HEK293 (cell line): ENCODE results near the gene RPIA.

ENCODE experiments used
- CTCF ChIA-PET: fragments of 350-600 bp; formaldehyde crosslinking; extraction: SDS; loops from one replicate; lab custom pipeline; 2021; ENCODE audit warnings: antibody characterized with exemption; lab: Yijun Ruan, JAX
- POLR2A ChIA-PET: fragments of 300-600 bp; formaldehyde crosslinking; extraction: SDS; loops from one replicate; lab custom pipeline; 2020; ENCODE audit warnings: antibody characterized with exemption, inconsistent platforms; lab: Yijun Ruan, JAX
- H3K27ac ChIP-seq: fragments of 200-500 bp; sonication (Bioruptor generic); 2 replicates; pipeline ENCODE4 v1.5.1; 2014; ENCODE audit warnings: low read depth, low read length, control low read depth, inconsistent platforms; ENCODE audit errors: extremely low read depth
- H3K36me3 ChIP-seq, 2 experiments: fragments of 200-500 bp in 1 of 2; sonication (Bioruptor generic) in 1 of 2; 1 replicate in 1 of 2; 2 replicates in 1 of 2; pipeline ENCODE4 v1.5.1; 2014 to 2017; ENCODE audit warnings: inconsistent platforms in 2 of 2, low read length in 2 of 2; ENCODE audit not compliant: control insufficient read depth in 2 of 2, insufficient read depth in 1 of 2
- H3K4me1 ChIP-seq: fragments of 200-500 bp; sonication (Bioruptor generic); 2 replicates; pipeline ENCODE4 v1.5.1; 2014; ENCODE audit warnings: mild to moderate bottlenecking, low read length, inconsistent platforms; ENCODE audit not compliant: control insufficient read depth, insufficient read depth
- H3K4me3 ChIP-seq: 2 replicates; pipeline ENCODE4 v1.5.1; 2011; ENCODE audit warnings: low read depth, mild to moderate bottlenecking, control low read depth, low read length, moderate library complexity
- H3K9me3 ChIP-seq: fragments of 200-500 bp; sonication (Bioruptor generic); 2 replicates; pipeline ENCODE4 v1.5.1; 2014; ENCODE audit warnings: low read depth, low read length, inconsistent platforms; ENCODE audit not compliant: control insufficient read depth, insufficient read depth
- EGR2 ChIP-seq: fragments of 450-650 bp; formaldehyde crosslinking; IDR thresholded peaks from 2 replicates; pipeline ENCODE4 v1.5.1; 2016; ENCODE audit warnings: low read depth, missing biosample characterization, missing genetic modification characterization
- HOXA7 ChIP-seq: sonication (generic); formaldehyde crosslinking; IDR thresholded peaks from 2 replicates; pipeline ENCODE4 v1.8.1; 2022; ENCODE audit warnings: missing genetic modification reagents, borderline replicate concordance
- SP7 ChIP-seq: fragments of 450-650 bp; formaldehyde crosslinking; IDR thresholded peaks from 2 replicates; pipeline ENCODE4 v1.5.1; 2016; ENCODE audit warnings: missing biosample characterization, missing genetic modification characterization
- WT1 ChIP-seq: fragments of 450-650 bp; formaldehyde crosslinking; IDR thresholded peaks from 2 replicates; pipeline ENCODE4 v1.5.1; 2016; ENCODE audit warnings: missing biosample characterization, missing genetic modification characterization
- YY1 ChIP-seq: fragments of 450-650 bp; formaldehyde crosslinking; IDR thresholded peaks from 2 replicates; pipeline ENCODE4 v1.5.1; 2018; ENCODE audit warnings: missing biosample characterization, missing genetic modification characterization
- ZFHX2 ChIP-seq: fragments of 450-650 bp; formaldehyde crosslinking; conservative IDR thresholded peaks from 2 replicates; pipeline ENCODE4 v1.5.1; 2016; ENCODE audit warnings: missing biosample characterization, missing genetic modification characterization
- ZNF155 ChIP-seq: fragments of 450-650 bp; formaldehyde crosslinking; IDR thresholded peaks from 2 replicates; pipeline ENCODE4 v1.5.1; 2016; ENCODE audit warnings: missing biosample characterization, missing genetic modification characterization
- ZNF416 ChIP-seq: fragments of 450-650 bp; formaldehyde crosslinking; IDR thresholded peaks from 2 replicates; pipeline ENCODE4 v1.5.1; 2016; ENCODE audit warnings: missing biosample characterization, missing genetic modification characterization
- ZNF514 ChIP-seq: fragments of 450-650 bp; formaldehyde crosslinking; IDR thresholded peaks from 2 replicates; pipeline ENCODE4 v1.5.1; 2016; ENCODE audit warnings: missing biosample characterization, missing genetic modification characterization
- ZNF529 ChIP-seq: fragments of 450-650 bp; formaldehyde crosslinking; IDR thresholded peaks from 2 replicates; pipeline ENCODE4 v1.5.1; 2017; ENCODE audit warnings: missing genetic modification characterization, missing biosample characterization; ENCODE audit not compliant: insufficient replicate concordance
- ZNF549 ChIP-seq: fragments of 450-650 bp; IDR thresholded peaks from 2 replicates; pipeline ENCODE4 v1.5.1; 2018; ENCODE audit warnings: missing biosample characterization, missing genetic modification characterization, mild to moderate bottlenecking, inconsistent platforms, moderate library complexity
- ZNF561 ChIP-seq: fragments of 450-650 bp; IDR thresholded peaks from 2 replicates; pipeline ENCODE4 v1.5.1; 2018; ENCODE audit warnings: missing biosample characterization, missing genetic modification characterization, borderline replicate concordance
- ZNF76 ChIP-seq: fragments of 450-650 bp; formaldehyde crosslinking; IDR thresholded peaks from 2 replicates; pipeline ENCODE4; 2016; ENCODE audit warnings: low read depth, missing biosample characterization, missing genetic modification characterization, borderline replicate concordance
- ZNF785 ChIP-seq: fragments of 450-650 bp; formaldehyde crosslinking; IDR thresholded peaks from 2 replicates; pipeline ENCODE4 v1.5.1; 2016; ENCODE audit warnings: missing biosample characterization, missing genetic modification characterization
- TF ChIP-seq, protein P1 (sequence below): fragments of 450-650 bp; formaldehyde crosslinking; IDR thresholded peaks from 2 replicates; pipeline ENCODE4 v1.5.1; 2016; ENCODE audit warnings: missing biosample characterization, missing genetic modification characterization
- TF ChIP-seq, protein P2 (sequence below): fragments of 450-650 bp; formaldehyde crosslinking; IDR thresholded peaks from 2 replicates; pipeline ENCODE4 v1.5.1; 2016; ENCODE audit warnings: missing biosample characterization, missing genetic modification characterization, borderline replicate concordance
- TF ChIP-seq, protein P3 (sequence below): fragments of 450-650 bp; formaldehyde crosslinking; IDR thresholded peaks from 2 replicates; pipeline ENCODE4 v1.5.1; 2017; ENCODE audit warnings: missing biosample characterization, missing genetic modification characterization
- TF ChIP-seq, protein P4 (sequence below): fragments of 450-650 bp; formaldehyde crosslinking; IDR thresholded peaks from 2 replicates; pipeline ENCODE4 v1.5.1; 2016; ENCODE audit warnings: missing biosample characterization, missing genetic modification characterization

RPIA gene

DNA sequence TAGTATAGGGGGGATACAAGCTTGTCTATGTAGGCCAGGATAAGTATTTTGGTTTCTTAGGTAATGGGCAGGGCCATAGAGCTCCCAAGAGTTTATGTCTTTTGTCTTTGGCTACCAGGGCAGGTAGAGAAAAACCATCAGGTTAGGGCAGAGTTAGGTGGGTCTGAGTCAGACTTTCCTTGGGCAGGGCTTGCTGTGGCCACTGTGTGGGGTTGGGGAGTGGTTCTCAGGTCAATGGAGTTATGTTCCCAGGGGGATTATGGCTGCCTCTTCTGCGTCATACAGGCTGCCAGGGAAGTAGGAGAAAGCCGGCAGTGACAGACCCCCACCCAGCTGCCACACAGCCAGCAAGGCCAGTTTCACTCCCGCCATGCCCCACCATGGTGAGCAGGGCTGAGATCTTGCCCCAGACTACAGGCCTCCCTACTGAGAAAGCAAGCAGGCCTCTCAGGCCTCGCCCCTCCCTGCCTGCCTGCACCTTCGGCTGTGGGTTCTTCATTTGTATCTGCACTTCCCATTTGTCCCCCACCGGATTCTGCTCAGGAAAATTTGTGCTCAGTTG is 55.5 kb downstream of the RPIA start:
- H3K4me1 ChIP-seq: no peaks in the 10 kb centered on the region

DNA sequence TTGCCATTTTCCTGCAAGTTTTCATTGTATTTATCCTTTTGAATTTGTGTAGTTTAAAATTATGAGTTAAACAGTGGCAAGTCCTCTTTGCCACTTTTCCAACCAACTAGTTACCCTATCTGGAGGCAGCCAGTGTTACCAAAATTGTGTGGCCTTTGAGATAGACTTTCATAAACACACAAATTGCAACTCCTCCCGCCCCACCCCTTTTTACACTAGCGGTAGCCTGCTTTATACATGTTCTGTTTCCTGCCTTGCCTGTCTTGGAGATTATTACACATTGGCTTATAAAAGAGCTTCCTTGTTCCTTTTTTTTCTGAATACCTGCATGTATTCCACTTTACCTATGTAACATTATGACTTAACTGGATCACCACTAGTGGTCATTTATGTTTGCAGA is 56.5 kb downstream of the RPIA start:
- POLR2A ChIA-PET: interaction anchor here (0.5 kb wide), 1 partner anchor 706 kb away, joined by 7 read pairs; no protein-coding TSS in a partner anchor
- H3K4me3 ChIP-seq: no peak overlapping the region
- H3K27ac ChIP-seq: no peak overlapping the region
- H3K36me3 ChIP-seq: peaks cover 16 to 72% of the 10 kb centered on the region in 2 experiments; a peak in 2 of 3 replicates
- CTCF ChIA-PET: interaction anchor here (1.3 to 2.8 kb wide), 2 partner anchors 8 to 10 kb away, joined by 3 to 10 read pairs; no protein-coding TSS in a partner anchor
- no peaks in the 10 kb centered on the region for H3K4me1 ChIP-seq
- TF ChIP-seq ZNF529 (tag by site-specific recombination) (no peak), HOXA7 (CRISPR knock-in tag) (no peak), ZNF416 (tag by site-specific recombination) (no peak), ZNF561 (no peak), ZNF155 (no peak)
- TF ChIP-seq, protein P1, sequence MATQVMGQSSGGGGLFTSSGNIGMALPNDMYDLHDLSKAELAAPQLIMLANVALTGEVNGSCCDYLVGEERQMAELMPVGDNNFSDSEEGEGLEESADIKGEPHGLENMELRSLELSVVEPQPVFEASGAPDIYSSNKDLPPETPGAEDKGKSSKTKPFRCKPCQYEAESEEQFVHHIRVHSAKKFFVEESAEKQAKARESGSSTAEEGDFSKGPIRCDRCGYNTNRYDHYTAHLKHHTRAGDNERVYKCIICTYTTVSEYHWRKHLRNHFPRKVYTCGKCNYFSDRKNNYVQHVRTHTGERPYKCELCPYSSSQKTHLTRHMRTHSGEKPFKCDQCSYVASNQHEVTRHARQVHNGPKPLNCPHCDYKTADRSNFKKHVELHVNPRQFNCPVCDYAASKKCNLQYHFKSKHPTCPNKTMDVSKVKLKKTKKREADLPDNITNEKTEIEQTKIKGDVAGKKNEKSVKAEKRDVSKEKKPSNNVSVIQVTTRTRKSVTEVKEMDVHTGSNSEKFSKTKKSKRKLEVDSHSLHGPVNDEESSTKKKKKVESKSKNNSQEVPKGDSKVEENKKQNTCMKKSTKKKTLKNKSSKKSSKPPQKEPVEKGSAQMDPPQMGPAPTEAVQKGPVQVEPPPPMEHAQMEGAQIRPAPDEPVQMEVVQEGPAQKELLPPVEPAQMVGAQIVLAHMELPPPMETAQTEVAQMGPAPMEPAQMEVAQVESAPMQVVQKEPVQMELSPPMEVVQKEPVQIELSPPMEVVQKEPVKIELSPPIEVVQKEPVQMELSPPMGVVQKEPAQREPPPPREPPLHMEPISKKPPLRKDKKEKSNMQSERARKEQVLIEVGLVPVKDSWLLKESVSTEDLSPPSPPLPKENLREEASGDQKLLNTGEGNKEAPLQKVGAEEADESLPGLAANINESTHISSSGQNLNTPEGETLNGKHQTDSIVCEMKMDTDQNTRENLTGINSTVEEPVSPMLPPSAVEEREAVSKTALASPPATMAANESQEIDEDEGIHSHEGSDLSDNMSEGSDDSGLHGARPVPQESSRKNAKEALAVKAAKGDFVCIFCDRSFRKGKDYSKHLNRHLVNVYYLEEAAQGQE (tag by site-specific recombination): no peak
- TF ChIP-seq, all 188 proteins: peak for 0
- no peaks in the 10 kb centered on the region for H3K9me3 ChIP-seq

More for the DNA sequence above, 55.5 kb downstream of the RPIA start:
- ChIA-PET CTCF (no interaction called here), POLR2A (no interaction called here)
- no peak overlapping the region for H3K27ac ChIP-seq
- no peak for TF ChIP-seq YY1 (tag by site-specific recombination)
- no peak for TF ChIP-seq ZNF514
- no peak for TF ChIP-seq ZNF785 (tag by site-specific recombination)
- no peak for TF ChIP-seq ZNF76 (tag by site-specific recombination)
- TF ChIP-seq, protein P2, sequence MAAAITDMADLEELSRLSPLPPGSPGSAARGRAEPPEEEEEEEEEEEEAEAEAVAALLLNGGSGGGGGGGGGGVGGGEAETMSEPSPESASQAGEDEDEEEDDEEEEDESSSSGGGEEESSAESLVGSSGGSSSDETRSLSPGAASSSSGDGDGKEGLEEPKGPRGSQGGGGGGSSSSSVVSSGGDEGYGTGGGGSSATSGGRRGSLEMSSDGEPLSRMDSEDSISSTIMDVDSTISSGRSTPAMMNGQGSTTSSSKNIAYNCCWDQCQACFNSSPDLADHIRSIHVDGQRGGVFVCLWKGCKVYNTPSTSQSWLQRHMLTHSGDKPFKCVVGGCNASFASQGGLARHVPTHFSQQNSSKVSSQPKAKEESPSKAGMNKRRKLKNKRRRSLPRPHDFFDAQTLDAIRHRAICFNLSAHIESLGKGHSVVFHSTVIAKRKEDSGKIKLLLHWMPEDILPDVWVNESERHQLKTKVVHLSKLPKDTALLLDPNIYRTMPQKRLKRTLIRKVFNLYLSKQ: no peak
- no peak for TF ChIP-seq SP7 (tag by site-specific recombination)
- no peak for TF ChIP-seq EGR2 (tag by site-specific recombination)
- TF ChIP-seq, protein P3, sequence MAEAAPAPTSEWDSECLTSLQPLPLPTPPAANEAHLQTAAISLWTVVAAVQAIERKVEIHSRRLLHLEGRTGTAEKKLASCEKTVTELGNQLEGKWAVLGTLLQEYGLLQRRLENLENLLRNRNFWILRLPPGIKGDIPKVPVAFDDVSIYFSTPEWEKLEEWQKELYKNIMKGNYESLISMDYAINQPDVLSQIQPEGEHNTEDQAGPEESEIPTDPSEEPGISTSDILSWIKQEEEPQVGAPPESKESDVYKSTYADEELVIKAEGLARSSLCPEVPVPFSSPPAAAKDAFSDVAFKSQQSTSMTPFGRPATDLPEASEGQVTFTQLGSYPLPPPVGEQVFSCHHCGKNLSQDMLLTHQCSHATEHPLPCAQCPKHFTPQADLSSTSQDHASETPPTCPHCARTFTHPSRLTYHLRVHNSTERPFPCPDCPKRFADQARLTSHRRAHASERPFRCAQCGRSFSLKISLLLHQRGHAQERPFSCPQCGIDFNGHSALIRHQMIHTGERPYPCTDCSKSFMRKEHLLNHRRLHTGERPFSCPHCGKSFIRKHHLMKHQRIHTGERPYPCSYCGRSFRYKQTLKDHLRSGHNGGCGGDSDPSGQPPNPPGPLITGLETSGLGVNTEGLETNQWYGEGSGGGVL (tag by site-specific recombination): no peak
- TF ChIP-seq WT1: no peak
- no peak for TF ChIP-seq ZNF549 (tag by site-specific recombination)
- TF ChIP-seq ZFHX2 (tag by site-specific recombination): no peak
- TF ChIP-seq, protein P4, sequence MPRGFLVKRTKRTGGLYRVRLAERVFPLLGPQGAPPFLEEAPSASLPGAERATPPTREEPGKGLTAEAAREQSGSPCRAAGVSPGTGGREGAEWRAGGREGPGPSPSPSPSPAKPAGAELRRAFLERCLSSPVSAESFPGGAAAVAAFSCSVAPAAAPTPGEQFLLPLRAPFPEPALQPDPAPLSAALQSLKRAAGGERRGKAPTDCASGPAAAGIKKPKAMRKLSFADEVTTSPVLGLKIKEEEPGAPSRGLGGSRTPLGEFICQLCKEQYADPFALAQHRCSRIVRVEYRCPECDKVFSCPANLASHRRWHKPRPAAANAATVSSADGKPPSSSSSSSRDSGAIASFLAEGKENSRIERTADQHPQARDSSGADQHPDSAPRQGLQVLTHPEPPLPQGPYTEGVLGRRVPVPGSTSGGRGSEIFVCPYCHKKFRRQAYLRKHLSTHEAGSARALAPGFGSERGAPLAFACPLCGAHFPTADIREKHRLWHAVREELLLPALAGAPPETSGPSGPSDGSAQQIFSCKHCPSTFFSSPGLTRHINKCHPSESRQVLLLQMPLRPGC (tag by site-specific recombination): no peak
- H3K9me3 ChIP-seq: no peaks in the 10 kb centered on the region
- no peak overlapping the region for H3K4me3 ChIP-seq
- H3K36me3 ChIP-seq: peaks cover 18 to 74% of the 10 kb centered on the region in 2 experiments; a peak in 2 of 3 replicates
